A549 (cell line): Measurements from ENCODE around the gene TNNI3K.

Experiments
- CHD2 ChIP-seq: fragments of 150-350 bp; IDR thresholded peaks from 2 replicates; pipeline ENCODE4 v1.6.1; 2014; ENCODE audit warnings: low read length; ENCODE audit not compliant: partially characterized antibody
- POLR2AphosphoS2 ChIP-seq: conservative IDR thresholded peaks from 2 replicates; pipeline ENCODE4 v1.6.1; 2012; ENCODE audit warnings: low read length, improper control_type of control experiment, inconsistent platforms
- RCOR1 ChIP-seq: fragments of 150-350 bp; IDR thresholded peaks from 2 replicates; pipeline ENCODE4 v1.6.1; 2014; ENCODE audit warnings: antibody characterized with exemption, low read length, low read depth
- RFX5 ChIP-seq: fragments of 450-650 bp; IDR thresholded peaks from 2 replicates; pipeline ENCODE4 v1.7.1; 2014; ENCODE audit warnings: antibody characterized with exemption, mild to moderate bottlenecking, moderate library complexity
- TF ChIP-seq, protein P1 (sequence below): IDR thresholded peaks from 2 replicates; pipeline ENCODE4 v1.6.1; 2012; ENCODE audit warnings: low read depth, borderline replicate concordance
- TF ChIP-seq, protein P2 (sequence below): fragments of >200 bp; sonication (Bioruptor Twin); formaldehyde crosslinking; IDR thresholded peaks from 3 replicates; pipeline ENCODE4 v1.5.1; 2016

- TF ChIP-seq POLR2AphosphoS2 (no peak), RFX5 (no peak), CHD2 (no peak), RCOR1 (no peak)
- TF ChIP-seq, protein P1, sequence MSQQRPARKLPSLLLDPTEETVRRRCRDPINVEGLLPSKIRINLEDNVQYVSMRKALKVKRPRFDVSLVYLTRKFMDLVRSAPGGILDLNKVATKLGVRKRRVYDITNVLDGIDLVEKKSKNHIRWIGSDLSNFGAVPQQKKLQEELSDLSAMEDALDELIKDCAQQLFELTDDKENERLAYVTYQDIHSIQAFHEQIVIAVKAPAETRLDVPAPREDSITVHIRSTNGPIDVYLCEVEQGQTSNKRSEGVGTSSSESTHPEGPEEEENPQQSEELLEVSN = no peak
- TF ChIP-seq, protein P2, sequence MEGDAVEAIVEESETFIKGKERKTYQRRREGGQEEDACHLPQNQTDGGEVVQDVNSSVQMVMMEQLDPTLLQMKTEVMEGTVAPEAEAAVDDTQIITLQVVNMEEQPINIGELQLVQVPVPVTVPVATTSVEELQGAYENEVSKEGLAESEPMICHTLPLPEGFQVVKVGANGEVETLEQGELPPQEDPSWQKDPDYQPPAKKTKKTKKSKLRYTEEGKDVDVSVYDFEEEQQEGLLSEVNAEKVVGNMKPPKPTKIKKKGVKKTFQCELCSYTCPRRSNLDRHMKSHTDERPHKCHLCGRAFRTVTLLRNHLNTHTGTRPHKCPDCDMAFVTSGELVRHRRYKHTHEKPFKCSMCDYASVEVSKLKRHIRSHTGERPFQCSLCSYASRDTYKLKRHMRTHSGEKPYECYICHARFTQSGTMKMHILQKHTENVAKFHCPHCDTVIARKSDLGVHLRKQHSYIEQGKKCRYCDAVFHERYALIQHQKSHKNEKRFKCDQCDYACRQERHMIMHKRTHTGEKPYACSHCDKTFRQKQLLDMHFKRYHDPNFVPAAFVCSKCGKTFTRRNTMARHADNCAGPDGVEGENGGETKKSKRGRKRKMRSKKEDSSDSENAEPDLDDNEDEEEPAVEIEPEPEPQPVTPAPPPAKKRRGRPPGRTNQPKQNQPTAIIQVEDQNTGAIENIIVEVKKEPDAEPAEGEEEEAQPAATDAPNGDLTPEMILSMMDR = no peak
These were observed 99.0 kb downstream of the TNNI3K start for GRCh38 chr1:74334147-74334546.
